Nephron progenitor cell (in vitro differentiated cells): ENCODE results near the gene BAHCC1.

ENCODE experiments used
- DNase-seq: peaks from one replicate; pipeline ENCODE4 v3.0.0; 2021
- H3K27ac Mint-ChIP-seq: 2 replicates; pipeline ENCODE4 v1.8.0; 2021; ENCODE audit warnings: mild to moderate bottlenecking, moderate library complexity, mixed read lengths
- H3K27me3 Mint-ChIP-seq: 2 replicates; pipeline ENCODE4 v1.8.0; 2021; ENCODE audit warnings: mild to moderate bottlenecking, low read depth, mixed read lengths; ENCODE audit not compliant: poor library complexity
- H3K36me3 Mint-ChIP-seq: 2 replicates; pipeline ENCODE4 v1.8.0; 2021; ENCODE audit warnings: low read depth, mixed read lengths
- H3K4me1 Mint-ChIP-seq: 2 replicates; pipeline ENCODE4 v1.8.0; 2021; ENCODE audit warnings: mixed read lengths
- H3K4me3 Mint-ChIP-seq: 2 replicates; pipeline ENCODE4 v1.8.0; 2021; ENCODE audit warnings: mild to moderate bottlenecking, moderate library complexity, mixed read lengths
- H3K9me3 Mint-ChIP-seq: 2 replicates; pipeline ENCODE4 v1.8.0; 2021; ENCODE audit warnings: mild to moderate bottlenecking, moderate library complexity, mixed read lengths
- CTCF ChIP-seq: fragments of 200-600 bp; sonication (generic); IDR thresholded peaks from 2 replicates; pipeline ENCODE4 v1.5.0; 2021; ENCODE audit warnings: antibody characterized with exemption

The BAHCC1 gene

DNA sequence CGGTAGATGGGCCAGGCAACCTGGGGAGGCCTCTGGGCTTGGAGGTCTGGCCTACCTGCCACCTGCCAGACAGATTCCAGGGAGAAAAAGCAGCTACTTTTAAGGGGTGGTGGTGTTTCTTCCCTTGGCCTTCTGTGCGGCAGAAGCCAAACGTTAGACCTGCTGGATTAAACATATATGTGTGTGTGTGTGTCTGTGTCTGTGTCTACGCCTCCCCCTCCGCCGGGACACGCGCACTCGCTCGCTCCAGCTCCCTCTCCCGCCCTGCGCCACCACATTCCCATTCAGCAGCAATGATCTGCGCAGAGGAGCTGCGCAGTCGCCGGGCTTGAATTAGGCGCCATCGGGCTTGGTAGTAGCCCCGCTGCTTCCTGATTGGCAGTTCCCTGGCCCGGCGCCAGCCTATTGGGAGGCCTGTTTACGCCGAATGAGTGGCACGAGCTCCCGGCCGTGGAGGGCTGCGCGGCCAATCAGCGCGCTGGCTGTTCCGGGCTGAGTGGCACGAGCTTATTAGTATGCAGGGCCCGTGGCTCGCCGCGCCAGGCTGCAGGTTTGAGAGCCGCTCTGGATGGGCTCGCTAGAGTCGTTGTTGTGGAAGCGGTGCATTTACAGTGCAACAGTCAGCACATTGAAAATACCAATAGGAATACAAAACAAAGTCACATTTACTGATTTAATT is at the start of gene BAHCC1:
BAHCC1 (plus strand) TSS at position 537 of the 679 bp plus-strand sequence. CDS start 4,283 bp downstream, outside the sequence.
- TF ChIP-seq CTCF: no peak
- no peaks in the 10 kb centered on the region for H3K36me3 Mint-ChIP-seq
- no peaks in the 10 kb centered on the region for H3K9me3 Mint-ChIP-seq
- peak within 1 kb of the TSS; percentile 98 for H3K27ac Mint-ChIP-seq
- DNase-seq: peak; percentile 99
- H3K27me3 Mint-ChIP-seq: peaks cover 9% of the 10 kb centered on the region
- H3K4me3 Mint-ChIP-seq: peak within 1 kb of the TSS; percentile 96
- H3K4me1 Mint-ChIP-seq: peaks cover 41% of the 10 kb centered on the region

- TF ChIP-seq CTCF: no peak
- Mint-ChIP-seq H3K27me3 (peaks cover 2% of the 10 kb centered on the region), H3K36me3 (peaks cover 8% of the 10 kb centered on the region), H3K27ac (no peak overlapping the region), H3K4me3 (peak overlapping the region; percentile 85), H3K4me1 (peaks cover 47% of the 10 kb centered on the region), H3K9me3 (peaks cover 4% of the 10 kb centered on the region)
- DNase-seq: peak; percentile 100
Measured at GRCh38 chr17:81346090-81346907, 49.0 kb upstream of the BAHCC1 start.

- peaks cover 9% of the 10 kb centered on the region for H3K9me3 Mint-ChIP-seq
- peaks cover 51% of the 10 kb centered on the region for H3K4me1 Mint-ChIP-seq
- peaks cover 2% of the 10 kb centered on the region for H3K27me3 Mint-ChIP-seq
- peak overlapping the region; percentile 85 for H3K4me3 Mint-ChIP-seq
- H3K27ac Mint-ChIP-seq: no peak overlapping the region
- H3K36me3 Mint-ChIP-seq: peaks cover 8% of the 10 kb centered on the region
- DNase-seq: no peak
- no peak for TF ChIP-seq CTCF
Measured at GRCh38 chr17:81346908-81347349, 48.3 kb upstream of the BAHCC1 start.

GRCh38 chr17:81347437-81347836 is 47.8 kb upstream of the BAHCC1 start:
- DNase-seq: no peak
- Mint-ChIP-seq H3K27me3 (peaks cover 2% of the 10 kb centered on the region), H3K27ac (no peak overlapping the region), H3K4me3 (peak overlapping the region; percentile 85), H3K4me1 (peaks cover 47% of the 10 kb centered on the region), H3K36me3 (peaks cover 6% of the 10 kb centered on the region), H3K9me3 (peaks cover 9% of the 10 kb centered on the region)
- TF ChIP-seq CTCF: no peak

- no peak for TF ChIP-seq CTCF
- peak overlapping the region; percentile 47 for H3K4me3 Mint-ChIP-seq
- peaks cover 46% of the 10 kb centered on the region for H3K4me1 Mint-ChIP-seq
- no peak overlapping the region for H3K27ac Mint-ChIP-seq
- H3K27me3 Mint-ChIP-seq: peaks cover 2% of the 10 kb centered on the region
- H3K9me3 Mint-ChIP-seq: peaks cover 9% of the 10 kb centered on the region
- DNase-seq: no peak
- H3K36me3 Mint-ChIP-seq: peaks cover 5% of the 10 kb centered on the region
Measured at GRCh38 chr17:81348097-81349055, 46.9 kb upstream of the BAHCC1 start.
